ENCODE data around the gene FOXE3. TPM values are rescaled to one million over a fixed set of nuclear protein-coding genes. Genes with fewer than 3 reads are reported as not detected.

FOXE3 gene
- total and polyA plus RNA-seq, 2 donors (not counting 1 experiment from before 2014, with no cell fraction given): not detected

DNA sequence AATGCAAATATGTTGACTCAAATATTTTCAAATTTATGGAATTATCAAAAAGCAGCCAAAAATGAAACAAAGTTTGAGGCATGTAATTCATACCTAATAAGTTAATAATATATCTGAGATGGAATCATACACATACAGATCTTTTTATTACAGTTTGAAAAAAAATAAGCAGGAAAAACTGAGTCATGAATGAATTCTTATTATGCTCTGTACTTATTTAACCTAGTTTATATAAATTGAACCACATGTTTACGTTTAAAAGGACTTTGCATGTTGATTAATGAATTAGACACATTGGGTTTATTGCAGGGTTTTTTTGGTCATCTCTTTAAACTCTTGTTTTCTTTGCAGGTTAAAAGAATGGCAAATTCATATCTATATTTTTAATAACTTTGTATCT lies 41.6 kb upstream of the FOXE3 start:
- no peak overlapping the region for H3K4me3 ChIP-seq (replicated peaks in 1 of 4; ENCODE audit: control extremely low read depth in 1 of 4, insufficient read depth in 1 of 4, low read depth in 3 of 4, low read length in 4 of 4)
- TF ChIP-seq EZH2 (IDR thresholded peaks at IDR 0.05; ENCODE audit: low read length, missing control alignments): no peak
- H4K20me1 ChIP-seq (ENCODE audit: control insufficient read depth, extremely low read depth, insufficient read depth, low read length): no peaks in the 10 kb centered on the region
- H3K27me3 ChIP-seq (ENCODE audit: control insufficient read depth, insufficient read depth, low read length): no peaks in the 10 kb centered on the region
- H3K79me2 ChIP-seq (ENCODE audit: control insufficient read depth, insufficient read depth, low read length): no peaks in the 10 kb centered on the region
- no peaks in the 10 kb centered on the region for H3K4me1 ChIP-seq (ENCODE audit: control insufficient read depth, extremely low read depth, insufficient read depth, low read length)
- H3K9ac ChIP-seq (ENCODE audit: insufficient read depth, low read length): no peak overlapping the region
- peak in 1 of 2 donors; percentile 59 for DNase-seq (ENCODE audit: low read depth in 2 of 2)
- no peaks in the 10 kb centered on the region for H3K36me3 ChIP-seq (ENCODE audit: control insufficient read depth, insufficient read depth, low read length)
- H2AFZ ChIP-seq (ENCODE audit: low read length): no peak overlapping the region
- H3K9me3 ChIP-seq (ENCODE audit: control insufficient read depth, insufficient read depth, low read depth, low read length): no peaks in the 10 kb centered on the region
- H3K4me2 ChIP-seq (ENCODE audit: extremely low read depth, insufficient read depth, low read length): no peak overlapping the region
- no peak overlapping the region for H3K27ac ChIP-seq (ENCODE audit: insufficient read depth, low read length)

DNA sequence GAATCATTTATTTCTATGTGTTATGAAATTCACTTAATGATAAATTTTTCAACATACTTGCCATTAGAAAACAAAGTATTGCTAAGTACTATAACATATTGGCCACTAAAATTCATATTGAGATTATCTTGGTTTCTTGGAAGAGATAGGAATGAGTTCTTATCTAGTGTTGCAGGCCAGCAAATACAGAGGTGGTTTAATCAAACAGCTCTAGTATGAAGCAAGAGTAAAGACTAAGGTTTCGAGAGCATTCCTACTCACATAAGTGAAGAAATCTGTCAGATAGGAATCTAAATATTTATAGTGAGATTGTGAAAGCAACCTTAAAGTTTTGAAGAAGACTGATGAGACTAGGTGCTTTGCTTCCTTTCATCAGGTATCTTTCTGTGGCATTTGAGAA lies 37.9 kb upstream of the FOXE3 start:
- H4K20me1 ChIP-seq (ENCODE audit: control insufficient read depth, extremely low read depth, insufficient read depth, low read length): no peaks in the 10 kb centered on the region
- no peaks in the 10 kb centered on the region for H3K79me2 ChIP-seq (ENCODE audit: control insufficient read depth, insufficient read depth, low read length)
- no peaks in the 10 kb centered on the region for H3K4me1 ChIP-seq (ENCODE audit: control insufficient read depth, extremely low read depth, insufficient read depth, low read length)
- H3K36me3 ChIP-seq (ENCODE audit: control insufficient read depth, insufficient read depth, low read length): no peaks in the 10 kb centered on the region
- DNase-seq (ENCODE audit: low read depth in 2 of 2): peak in 1 of 2 donors; percentile 36
- no peak overlapping the region for H3K9ac ChIP-seq (ENCODE audit: insufficient read depth, low read length)
- H3K4me3 ChIP-seq (replicated peaks in 1 of 4; ENCODE audit: control extremely low read depth in 1 of 4, insufficient read depth in 1 of 4, low read depth in 3 of 4, low read length in 4 of 4): no peak overlapping the region
- no peak overlapping the region for H2AFZ ChIP-seq (ENCODE audit: low read length)
- H3K27me3 ChIP-seq (ENCODE audit: control insufficient read depth, insufficient read depth, low read length): no peaks in the 10 kb centered on the region
- TF ChIP-seq EZH2 (IDR thresholded peaks at IDR 0.05; ENCODE audit: low read length, missing control alignments): no peak
- TF ChIP-seq, protein P1, sequence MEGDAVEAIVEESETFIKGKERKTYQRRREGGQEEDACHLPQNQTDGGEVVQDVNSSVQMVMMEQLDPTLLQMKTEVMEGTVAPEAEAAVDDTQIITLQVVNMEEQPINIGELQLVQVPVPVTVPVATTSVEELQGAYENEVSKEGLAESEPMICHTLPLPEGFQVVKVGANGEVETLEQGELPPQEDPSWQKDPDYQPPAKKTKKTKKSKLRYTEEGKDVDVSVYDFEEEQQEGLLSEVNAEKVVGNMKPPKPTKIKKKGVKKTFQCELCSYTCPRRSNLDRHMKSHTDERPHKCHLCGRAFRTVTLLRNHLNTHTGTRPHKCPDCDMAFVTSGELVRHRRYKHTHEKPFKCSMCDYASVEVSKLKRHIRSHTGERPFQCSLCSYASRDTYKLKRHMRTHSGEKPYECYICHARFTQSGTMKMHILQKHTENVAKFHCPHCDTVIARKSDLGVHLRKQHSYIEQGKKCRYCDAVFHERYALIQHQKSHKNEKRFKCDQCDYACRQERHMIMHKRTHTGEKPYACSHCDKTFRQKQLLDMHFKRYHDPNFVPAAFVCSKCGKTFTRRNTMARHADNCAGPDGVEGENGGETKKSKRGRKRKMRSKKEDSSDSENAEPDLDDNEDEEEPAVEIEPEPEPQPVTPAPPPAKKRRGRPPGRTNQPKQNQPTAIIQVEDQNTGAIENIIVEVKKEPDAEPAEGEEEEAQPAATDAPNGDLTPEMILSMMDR (conservative IDR thresholded peaks at IDR 0.05 in 1 of 2, IDR thresholded peaks at IDR 0.05 in 1 of 2; ENCODE audit: low read depth in 1 of 2, low read length in 2 of 2): no peak
- H3K9me3 ChIP-seq (ENCODE audit: control insufficient read depth, insufficient read depth, low read depth, low read length): no peaks in the 10 kb centered on the region
- no peak overlapping the region for H3K27ac ChIP-seq (ENCODE audit: insufficient read depth, low read length)
- H3K4me2 ChIP-seq (ENCODE audit: extremely low read depth, insufficient read depth, low read length): no peak overlapping the region

GRCh38 chr1:47380699-47381098 lies 35.4 kb upstream of the FOXE3 start:
- Histone ChIP-seq H3K27me3 (ENCODE audit: control insufficient read depth, insufficient read depth, low read length) (no peaks in the 10 kb centered on the region), H3K9me3 (ENCODE audit: control insufficient read depth, insufficient read depth, low read depth, low read length) (no peaks in the 10 kb centered on the region), H3K9ac (ENCODE audit: insufficient read depth, low read length) (no peak overlapping the region), H3K4me3 (replicated peaks in 1 of 4; ENCODE audit: control extremely low read depth in 1 of 4, insufficient read depth in 1 of 4, low read depth in 3 of 4, low read length in 4 of 4) (no peak overlapping the region), H3K36me3 (ENCODE audit: control insufficient read depth, insufficient read depth, low read length) (no peaks in the 10 kb centered on the region), H3K4me2 (ENCODE audit: extremely low read depth, insufficient read depth, low read length) (no peak overlapping the region), H3K4me1 (ENCODE audit: control insufficient read depth, extremely low read depth, insufficient read depth, low read length) (no peaks in the 10 kb centered on the region), H2AFZ (ENCODE audit: low read length) (no peak overlapping the region), H3K79me2 (ENCODE audit: control insufficient read depth, insufficient read depth, low read length) (no peaks in the 10 kb centered on the region), H3K27ac (ENCODE audit: insufficient read depth, low read length) (no peak overlapping the region), H4K20me1 (ENCODE audit: control insufficient read depth, extremely low read depth, insufficient read depth, low read length) (no peaks in the 10 kb centered on the region)
- DNase-seq (ENCODE audit: low read depth in 2 of 2): no peak
- TF ChIP-seq, protein P1 (conservative IDR thresholded peaks at IDR 0.05 in 1 of 2, IDR thresholded peaks at IDR 0.05 in 1 of 2; ENCODE audit: low read depth in 1 of 2, low read length in 2 of 2): no peak
- no peak for TF ChIP-seq EZH2 (IDR thresholded peaks at IDR 0.05; ENCODE audit: low read length, missing control alignments)

Measured in fibroblast of lung (primary cell).